Measurements from ENCODE around the gene SMIM9. TPM values are rescaled to one million over a fixed set of nuclear protein-coding genes. Genes with fewer than 3 reads are reported as not detected.
"Not testable (repeated sequence)": the region's sequence is repeated elsewhere in the genome, so short reads cannot be mapped to it uniquely, and the experiment has no call there.

SMIM9 gene
- polyA plus RNA-seq, 5 donors: not detected

DNA sequence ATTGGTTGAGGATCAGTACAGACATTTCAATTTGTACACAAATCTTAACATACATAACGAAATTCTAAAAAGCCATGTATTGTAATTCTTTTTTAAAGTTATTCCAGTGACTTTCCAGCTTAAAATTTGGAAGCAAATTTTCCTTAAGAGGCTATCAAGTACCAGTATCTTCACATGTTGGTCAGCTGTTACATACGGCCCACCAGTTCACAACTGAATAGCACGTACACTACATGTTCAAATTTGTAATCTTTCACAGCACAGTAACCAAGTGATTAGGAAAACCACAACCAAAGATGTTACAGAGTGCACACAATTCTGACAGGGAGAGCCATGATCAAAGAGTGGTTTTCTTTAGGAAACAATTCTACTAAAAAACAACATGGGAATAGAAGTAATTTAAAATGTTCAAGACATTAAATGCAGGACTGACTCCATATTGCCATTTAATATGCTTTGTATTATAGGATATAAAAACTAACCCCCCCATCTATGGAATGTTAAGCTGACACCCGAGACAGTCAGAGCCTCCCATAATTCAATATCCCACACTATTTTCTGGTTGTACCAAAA is 18.1 kb downstream of the SMIM9 start:
- not testable (repeated sequence) for DNase-seq

DNA sequence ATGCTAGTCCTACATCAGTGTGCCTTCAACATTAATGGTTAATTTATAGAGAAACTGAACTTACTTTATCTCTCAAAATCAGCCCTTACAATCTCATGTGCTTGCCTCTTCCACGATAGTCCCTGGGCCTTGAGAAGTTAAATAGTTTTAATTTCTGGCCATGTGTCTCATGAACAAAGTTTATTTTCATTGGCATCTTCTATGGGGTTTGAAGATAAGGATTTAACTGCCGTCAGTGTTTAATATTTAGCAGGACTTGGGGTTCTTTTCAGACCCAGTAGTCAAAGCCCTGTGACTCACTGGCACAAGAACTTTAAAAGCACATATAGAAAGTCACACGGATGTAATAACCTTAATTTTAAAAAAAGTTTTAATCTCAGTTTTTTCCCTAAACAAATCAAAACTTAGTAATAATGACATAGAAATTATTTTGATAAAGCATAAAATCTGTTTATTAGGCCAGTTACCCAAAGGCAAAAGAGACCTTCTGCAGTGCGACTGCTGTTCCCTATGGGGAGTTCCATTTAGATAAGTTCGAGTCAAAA is 19.1 kb downstream of the SMIM9 start:
- no peak for DNase-seq

DNA sequence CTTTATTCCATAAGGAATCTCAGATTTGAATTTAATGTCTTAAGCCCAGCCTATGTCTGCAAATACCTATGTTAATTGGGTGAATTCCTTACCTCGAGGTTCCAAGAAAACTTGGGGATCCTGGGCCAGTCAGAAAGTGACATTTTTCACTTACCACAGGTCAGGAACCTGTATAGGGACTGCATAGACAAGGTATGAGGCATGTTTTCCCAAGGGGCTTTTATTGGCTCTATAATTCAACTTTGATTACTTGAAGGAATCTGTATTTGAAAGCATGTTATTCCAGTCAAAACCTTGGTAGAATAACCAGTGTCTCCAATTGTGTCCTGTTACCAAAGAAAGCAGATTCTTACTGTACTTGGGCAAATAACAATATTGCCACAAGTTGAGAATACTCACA is 20.7 kb downstream of the SMIM9 start:
- no peak for DNase-seq

DNA sequence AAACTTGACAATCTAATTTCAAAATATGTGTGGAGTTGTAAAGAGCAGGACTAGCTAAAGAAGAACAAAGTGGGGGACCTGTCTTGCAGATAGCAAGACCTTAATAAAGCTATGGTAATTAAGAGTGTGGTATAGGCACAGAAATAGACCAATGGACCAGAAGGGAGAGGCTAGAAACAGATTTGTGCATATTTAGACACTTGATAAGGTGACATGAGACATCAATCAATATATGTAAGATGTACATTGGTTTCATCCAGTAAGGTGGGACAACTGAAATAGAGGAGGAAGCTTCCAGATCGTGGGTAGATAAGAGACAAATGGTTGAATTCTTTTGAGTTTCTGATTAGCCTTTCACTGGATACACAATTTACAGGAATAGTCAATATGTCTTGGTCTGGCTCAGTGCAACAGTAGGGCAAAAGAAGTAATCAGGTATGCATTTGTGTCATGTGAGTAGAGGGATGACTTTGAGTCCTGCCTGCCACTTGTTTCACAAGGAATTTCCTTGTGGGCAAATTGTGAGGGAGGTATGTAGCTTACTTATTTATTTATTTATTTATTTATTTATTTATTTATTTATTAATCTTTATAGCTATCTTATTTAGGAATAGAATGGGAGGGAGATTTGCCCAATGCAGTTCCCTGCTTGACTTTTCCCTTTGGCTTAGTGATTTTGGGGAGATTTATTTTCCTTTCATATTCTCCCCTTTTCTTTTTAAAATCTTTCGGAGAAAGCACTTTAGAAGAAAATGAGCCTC is 21.9 kb downstream of the SMIM9 start:
- DNase-seq: no peak

DNA sequence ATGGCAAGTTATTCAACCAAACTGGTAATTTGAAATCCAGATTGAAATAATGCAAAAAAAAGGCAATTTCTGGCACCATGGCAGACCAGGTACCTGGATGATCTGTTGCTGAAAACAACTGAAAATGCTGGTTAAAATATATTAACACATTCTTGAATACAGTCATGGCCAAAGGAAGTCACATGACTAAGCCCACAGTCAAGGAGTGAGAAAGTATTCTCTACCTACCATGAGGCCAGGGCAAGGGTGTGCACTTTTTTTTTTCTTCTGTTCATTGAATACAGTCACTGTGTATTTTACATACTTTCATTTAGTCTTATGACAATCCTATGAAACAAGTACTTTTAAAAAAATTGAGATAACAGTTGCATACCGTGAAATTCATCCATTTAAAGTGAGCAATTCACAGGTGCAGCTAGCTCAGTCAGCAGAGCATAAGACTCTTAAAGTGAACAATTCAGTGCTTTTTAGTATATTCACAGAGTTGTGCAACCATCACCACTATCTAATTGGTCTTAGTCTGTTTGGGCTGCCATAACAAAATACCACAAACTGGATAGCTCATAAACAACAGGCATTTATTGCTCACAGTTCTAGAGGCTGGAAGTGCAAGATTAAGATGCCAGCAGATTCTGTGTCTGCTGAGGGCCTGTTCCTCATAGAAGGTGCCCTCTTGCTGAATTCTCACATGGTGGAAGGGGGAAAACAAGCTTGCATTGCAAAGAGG is 24.4 kb downstream of the SMIM9 start:
- DNase-seq: no peak

DNA sequence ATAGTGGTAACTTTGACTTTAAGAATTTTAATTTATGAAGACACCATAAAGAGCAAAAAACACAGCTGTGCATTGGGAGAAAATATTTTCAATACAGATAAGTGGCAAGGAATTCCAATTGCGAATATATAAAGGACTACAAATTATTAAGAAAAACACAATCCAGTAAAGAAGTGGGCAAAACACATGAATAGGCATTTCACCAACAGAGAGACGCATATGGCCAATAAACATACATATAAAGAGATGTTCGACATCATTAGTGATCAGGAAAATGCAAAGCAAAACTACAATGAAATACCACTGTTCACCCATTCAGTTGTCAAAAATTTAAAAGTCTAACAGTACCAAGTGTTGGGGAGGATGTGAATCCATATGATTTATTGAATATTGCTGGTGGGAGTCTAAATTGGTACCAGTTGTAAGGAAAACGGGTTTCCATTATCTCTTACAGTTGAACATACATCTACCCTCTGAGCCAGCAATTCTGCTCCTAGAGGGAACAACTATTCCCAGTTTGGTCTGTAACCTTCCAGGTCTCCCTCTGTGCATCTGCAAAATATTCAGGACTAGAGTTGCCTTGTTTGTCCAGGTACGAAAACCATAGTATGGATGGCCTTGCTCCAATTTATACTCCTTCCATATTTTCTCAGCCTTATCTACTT is 27.5 kb downstream of the SMIM9 start:
- DNase-seq: no peak

DNA sequence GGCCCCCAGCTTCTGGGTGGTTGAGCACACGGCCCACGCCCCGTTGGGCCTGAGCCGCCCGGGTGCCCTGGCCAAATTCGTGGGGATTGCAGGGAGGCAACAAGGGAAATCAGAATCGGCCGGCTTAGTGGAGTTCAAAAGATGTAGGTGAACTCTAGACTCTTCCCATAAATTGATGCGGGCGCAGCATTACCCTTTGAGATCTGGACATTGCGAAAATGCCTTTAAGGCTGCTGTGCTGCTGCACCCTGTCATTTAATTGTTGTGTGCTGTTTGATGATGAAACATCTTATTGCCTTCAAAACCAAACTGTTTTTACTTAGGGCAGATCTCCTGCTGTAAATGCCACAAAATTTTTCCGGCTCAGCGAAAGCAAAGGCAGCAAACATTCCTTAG is 28.8 kb downstream of the SMIM9 start:
- DNase-seq: no peak

DNA sequence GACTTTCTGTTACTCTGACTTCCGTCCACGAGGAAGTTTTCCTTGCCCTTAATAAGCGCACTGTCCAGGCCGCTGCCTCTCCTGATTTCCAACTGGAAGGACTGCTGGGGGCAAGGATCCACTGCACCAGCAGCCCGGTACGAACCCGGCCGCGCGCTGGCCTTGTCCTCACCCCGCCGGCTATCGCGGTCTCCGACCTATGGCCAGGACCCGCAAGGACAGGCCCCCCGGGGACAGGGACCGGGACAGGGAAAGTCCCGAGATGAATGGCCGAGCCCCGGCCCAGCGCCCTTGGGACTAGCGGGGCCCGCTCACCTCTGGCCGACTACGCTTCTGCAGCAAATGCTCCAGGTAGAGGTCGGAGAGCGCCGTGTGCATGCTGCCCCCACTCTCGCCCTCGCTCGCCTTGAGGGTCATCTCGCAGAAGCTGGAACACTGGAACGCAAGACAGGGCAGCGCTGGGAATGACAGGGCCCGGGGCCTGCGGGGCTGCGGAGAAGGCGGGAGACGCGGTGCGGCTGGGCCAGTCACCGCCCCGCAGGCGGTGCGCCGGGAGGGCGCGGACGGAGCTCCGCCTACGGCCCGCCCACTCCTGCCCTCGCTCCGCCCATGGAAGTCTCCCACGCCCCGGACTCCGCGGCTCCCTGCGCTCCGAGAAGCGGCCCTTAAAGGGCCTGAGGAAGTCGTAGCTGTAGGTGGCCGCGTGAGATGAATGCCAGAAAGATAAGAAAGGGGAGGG is 29.3 kb downstream of the SMIM9 start, which contains the start of gene MPP1:
TSS of gene MPP1 (minus strand) at position 529 of the 739 bp plus-strand sequence. CDS start at position 417, 112 bp downstream.
- DNase-seq: peak; percentile 68 to 71

DNA sequence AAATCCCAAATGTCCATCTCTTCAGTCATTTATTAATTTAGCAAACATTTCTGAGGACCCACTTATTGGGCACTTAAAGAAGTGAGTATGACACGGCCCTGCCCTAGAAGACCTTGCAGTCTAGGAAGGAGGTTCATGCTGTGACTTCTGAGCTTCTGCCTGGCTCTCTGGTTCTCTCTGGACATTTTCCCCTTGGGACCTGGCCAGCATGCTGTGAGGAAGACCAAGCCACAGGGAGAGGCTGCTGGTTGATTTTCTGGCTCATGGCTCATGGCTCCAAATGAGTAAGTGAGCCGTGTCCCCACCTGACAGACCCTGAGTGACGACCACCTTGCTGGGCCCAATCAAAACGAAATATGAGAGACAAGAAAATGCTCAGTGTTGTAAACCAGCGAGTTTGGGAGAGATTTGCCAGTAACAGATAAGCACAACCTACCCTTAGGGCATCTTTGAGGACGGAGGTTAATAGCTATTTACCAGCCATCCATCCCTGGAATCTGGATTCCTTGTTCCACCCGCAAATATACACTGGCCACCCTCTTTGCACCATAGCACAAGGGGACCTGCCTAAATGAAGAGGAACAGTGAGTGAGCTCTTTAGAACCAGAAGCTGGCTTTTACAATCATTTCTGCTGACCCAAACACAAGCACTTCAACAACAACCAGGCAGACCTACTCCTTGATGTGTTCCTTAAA is 30.1 kb downstream of the SMIM9 start:
- no peak for DNase-seq

DNA sequence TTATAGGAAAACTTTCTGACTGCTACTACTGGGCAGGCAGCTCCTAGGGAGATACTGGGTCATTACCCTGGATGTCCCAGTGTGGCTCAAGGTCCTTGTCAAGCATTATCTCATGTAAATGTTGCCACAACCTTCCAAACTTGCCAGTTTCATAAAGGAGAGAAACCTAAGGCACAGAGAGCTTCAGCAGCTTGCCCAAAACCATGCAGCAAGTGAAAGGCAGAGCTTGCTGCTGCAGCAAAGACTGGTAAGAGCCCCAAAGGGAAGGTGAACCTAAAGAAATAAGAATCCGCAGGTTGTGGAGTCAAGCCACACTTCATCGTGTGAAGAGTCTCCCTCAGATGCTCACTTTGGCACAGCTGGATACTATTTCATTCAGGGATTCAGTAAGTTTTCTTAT is 31.5 kb downstream of the SMIM9 start:
- DNase-seq: no peak

DNA sequence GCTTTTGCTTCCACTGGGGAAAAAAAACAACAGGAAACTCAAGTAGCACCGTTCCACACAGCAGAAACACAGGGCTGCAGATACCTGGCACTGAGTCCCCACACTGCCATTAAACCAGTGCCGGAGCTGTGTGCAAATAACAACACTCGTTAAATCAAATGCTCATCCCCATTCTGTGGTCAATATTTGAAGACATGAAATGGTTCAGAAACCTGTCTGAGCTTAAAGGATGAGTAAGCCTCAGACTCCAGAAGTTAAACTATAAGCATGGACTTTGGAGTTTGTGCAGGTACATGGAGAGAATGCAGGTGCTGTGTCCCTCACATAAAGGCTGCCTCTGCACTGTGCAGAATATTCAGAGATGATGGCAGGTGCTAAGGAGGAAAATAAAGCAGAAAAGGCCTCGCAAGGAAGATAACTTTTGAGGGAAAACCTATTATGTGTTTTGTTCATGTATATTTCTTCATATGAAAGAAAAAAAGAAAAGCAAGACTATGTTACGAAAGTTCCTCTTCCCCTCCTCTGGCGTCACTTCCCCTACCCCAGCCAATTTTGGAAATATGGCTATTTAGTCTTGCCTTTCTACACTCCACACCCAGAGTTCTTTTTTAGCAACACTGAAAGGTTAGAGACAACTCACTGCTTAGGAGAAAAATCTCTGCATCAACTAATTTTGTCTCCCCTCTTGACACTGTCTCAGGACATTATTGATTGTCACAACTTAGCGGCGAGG is 33.8 kb downstream of the SMIM9 start:
- no peak for DNase-seq

DNA sequence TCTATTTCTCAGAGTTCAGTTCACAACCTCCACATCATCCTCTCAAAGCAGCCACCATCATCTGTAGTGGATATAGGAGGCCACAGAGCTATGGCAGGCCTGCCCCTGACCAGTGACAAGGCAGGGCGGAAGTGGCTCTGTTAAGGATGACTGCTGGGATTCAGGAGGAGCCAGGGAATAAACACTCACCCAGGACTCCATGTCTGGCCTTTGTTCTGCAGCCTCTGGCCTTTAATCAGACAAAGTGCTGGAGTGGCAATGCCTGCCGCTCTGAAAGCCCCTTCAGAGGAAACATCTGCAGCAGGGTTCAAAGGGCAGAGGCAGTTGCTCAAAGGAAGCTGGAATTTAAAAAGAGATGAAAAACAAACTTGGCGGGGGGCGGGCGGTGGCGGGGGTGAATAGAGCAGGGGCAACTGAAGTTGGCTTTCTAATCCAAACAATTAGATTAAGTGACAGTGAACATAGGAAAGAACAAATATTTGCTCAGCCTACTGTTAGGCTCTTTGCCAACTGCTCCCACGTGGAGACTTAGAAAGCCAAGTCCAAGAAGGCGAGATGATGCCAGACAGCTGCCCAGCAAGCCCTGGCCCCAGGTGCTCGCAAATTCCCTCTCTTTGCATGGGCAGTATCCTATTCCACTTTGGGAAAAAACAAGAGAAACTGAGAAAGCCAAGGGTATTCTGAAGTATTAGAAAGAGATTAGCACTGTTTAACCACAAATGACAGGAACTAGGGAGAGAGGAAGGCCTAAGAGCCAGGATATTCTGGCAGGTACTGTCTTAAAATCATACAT is 34.7 kb downstream of the SMIM9 start:
- DNase-seq: peak; percentile 32 to 34

DNA sequence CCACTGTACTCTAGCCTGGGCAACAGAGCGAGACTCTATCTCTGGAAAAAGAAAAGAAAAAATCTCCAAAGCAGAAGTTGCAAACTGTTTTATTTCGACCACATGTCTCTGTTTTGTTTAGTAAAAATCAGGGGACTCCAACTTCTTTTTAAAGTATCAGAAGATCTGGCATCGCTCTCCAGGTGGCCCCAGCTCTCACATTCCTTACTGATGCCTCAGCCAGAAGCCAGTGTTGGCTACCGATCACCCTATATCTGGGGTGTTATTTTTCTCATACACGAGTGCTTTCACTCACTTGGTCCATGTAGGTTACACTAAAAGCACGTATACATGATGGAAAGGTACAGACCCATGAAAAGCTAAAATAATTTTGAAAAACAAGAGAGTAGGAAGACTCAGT is 37.5 kb downstream of the SMIM9 start:
- DNase-seq: no peak

DNA sequence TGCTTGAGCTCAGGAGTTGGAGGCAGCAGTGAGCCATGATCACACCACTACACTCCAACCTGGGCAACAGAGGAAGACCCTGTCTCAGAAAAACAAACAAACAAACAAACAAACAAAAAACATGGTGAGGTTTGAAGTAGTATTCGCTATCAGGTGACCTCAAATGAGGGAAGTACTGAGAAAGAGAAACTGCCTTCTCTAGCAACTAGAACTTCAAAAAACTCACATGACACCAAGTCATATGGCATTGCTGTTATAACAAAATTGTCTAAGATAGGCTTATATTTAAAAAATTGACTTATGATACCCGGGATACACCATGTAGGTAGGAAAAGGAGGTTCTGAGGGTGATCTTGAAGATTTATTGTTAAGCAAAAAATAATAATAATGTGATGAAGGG is 39.4 kb downstream of the SMIM9 start:
- no peak for DNase-seq

DNA sequence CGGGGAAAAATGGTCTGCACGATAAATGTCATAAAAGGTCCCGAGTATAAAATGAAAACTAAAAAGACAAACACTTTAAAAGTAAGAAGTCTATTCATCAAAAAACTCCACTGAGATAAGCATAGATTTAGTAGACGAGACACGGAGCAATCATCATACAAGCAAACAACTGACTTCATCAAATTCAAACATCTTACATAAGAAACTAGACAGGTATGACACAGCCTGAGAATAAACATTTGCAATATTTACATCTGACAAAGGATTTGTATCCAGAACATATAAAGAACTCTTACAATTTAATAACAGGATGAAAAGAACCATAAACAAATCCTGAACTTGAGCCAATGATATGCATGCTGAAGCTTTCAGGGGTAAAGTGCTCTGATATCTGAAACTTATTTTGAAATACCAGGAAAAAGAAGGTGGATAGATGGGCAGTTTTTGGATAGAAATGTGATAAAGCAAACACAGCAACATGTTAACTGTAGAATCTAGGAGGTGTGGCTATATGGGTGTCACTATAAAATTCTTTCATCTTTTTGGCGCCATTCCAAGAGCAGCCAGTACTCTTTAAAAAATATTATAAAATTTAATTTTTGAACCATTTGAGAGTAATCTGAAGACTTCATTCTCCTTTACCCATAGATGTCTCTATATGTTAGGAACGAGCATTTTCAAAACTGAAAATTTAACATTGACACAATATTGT is 41.2 kb downstream of the SMIM9 start:
- DNase-seq: no peak

DNA sequence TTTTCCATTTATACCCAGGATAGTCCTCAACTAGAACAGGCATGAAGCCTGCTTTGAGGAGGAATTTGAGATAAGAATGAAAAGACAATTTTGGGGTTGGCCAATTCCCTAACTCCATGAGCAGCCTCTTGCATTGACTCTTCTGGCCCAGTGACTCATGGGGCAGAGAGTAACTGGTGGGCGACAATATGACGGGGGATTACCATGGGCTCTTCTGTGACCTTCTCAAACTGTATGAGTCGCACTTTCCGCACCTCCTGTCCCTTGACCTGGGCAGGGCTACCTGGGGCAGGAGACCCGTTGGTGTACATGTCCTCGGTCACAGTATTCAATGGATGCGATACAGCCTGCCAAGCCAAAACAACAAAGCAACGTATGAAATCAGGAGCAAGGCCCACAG is 42.5 kb downstream of the SMIM9 start:
- no peak for DNase-seq

DNA sequence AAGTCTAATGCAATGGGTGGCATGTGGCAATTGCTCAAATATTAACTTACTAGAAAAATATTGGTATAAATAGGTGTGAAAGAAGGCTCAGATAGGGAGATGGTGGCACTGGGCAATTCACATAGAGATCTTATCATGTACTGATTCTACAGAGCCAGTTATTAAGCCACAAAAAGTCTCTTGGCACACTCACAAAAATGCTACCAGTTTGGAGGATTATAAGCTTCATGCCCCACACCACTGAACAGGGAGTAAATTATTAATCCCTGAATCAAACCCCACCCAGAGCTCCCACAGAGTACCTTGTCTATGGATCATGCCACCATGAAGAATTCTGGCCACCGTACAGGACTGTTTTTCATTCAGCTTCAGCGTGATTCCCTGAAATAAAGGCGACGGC is 43.0 kb downstream of the SMIM9 start:
- DNase-seq: no peak

DNA sequence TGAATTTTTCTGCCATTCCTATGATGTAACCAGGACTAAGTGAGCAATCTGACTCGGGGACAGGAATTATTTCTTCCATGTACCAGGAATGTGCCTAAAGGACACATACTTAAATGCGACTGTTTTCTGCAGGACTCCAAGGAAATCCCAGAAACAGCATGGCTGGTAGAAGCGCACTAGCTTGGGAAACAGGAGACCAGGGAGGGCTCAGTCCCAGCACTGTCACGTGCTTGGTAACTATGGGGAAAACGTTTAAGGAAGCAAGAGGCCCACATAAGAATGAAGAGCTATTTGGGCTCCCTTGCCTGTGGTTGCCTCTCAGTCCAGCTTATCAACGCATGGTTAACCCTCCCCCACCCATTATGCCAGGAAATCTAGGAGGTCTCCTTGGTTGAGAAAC is 48.7 kb downstream of the SMIM9 start:
- no peak for DNase-seq
